C4-2B (cell line): ENCODE measurements around the gene ATP6V0A4.

Source experiments
- H3K27ac ChIP-seq: fragments of 450-650 bp; 2 replicates; pipeline ENCODE4 v1.5.1; 2017
- ZFX ChIP-seq: fragments of 450-650 bp; IDR thresholded peaks from 2 replicates; pipeline ENCODE4 v1.6.1; 2017
- TF ChIP-seq, protein P1 (sequence below): fragments of 450-650 bp; conservative IDR thresholded peaks from 2 replicates; pipeline ENCODE4 v1.5.1; 2017; ENCODE audit warnings: mild to moderate bottlenecking

Gene ATP6V0A4

DNA sequence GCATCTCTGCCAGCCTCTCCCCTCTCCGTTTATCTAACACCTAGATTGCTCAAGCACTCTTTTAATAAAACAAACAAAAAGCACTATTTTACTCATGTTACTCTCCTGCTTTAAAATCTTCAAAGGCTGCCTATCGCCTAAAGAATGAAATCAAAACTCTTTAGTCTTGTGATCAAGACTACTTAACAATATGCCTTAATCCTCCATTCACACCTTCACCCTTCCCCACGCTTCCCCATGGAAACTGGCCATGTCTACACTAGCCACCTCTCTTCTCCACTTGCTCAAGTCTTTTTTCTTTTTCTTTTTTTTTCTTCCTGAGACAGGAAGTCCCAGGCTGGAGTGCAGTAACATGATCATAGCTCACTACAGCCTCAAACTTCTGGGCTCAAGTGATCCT is 48.0 kb downstream of the ATP6V0A4 start:
- no peak overlapping the region for H3K27ac ChIP-seq
- TF ChIP-seq, protein P1, sequence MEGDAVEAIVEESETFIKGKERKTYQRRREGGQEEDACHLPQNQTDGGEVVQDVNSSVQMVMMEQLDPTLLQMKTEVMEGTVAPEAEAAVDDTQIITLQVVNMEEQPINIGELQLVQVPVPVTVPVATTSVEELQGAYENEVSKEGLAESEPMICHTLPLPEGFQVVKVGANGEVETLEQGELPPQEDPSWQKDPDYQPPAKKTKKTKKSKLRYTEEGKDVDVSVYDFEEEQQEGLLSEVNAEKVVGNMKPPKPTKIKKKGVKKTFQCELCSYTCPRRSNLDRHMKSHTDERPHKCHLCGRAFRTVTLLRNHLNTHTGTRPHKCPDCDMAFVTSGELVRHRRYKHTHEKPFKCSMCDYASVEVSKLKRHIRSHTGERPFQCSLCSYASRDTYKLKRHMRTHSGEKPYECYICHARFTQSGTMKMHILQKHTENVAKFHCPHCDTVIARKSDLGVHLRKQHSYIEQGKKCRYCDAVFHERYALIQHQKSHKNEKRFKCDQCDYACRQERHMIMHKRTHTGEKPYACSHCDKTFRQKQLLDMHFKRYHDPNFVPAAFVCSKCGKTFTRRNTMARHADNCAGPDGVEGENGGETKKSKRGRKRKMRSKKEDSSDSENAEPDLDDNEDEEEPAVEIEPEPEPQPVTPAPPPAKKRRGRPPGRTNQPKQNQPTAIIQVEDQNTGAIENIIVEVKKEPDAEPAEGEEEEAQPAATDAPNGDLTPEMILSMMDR: no peak
- TF ChIP-seq ZFX: no peak

DNA sequence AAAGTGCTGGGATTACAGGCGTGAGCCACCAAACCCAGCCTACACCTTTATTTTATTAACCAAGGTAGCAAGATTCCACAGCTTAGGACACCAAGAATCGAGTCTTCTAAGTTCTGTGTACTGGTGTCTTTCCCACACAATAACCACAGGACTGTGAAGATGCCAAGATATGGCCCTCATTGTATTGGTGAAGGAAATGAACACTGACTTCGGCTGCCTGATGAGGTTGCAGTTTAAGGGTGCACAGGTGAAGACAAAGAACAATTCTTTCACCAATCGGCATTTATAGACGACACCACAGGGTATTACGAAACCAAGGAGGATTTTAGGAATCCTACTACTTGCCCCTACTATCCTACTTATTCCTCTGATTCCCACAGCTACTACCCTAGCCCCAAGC is 49.3 kb downstream of the ATP6V0A4 start:
- H3K27ac ChIP-seq: no peak overlapping the region
- TF ChIP-seq, protein P1: no peak
- no peak for TF ChIP-seq ZFX

DNA sequence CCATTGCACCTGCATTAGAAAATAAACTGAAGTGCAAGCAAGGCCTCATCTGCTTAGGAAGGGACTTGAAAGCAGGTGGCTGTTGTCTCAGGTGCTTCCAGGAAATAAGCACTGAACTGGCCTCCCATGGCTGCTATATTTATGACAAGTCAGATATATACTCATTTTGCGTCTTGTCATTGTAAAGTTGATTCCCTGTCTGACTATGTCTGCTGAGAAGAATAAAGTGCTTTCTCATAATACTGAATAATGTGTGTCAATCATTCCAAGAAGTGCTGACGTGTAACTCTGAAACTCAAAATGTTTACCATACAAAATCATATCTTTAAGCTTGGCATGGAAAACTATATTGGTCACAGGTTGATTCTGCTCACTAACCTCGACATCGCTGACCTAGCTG is 51.9 kb downstream of the ATP6V0A4 start:
- no peak overlapping the region for H3K27ac ChIP-seq

DNA sequence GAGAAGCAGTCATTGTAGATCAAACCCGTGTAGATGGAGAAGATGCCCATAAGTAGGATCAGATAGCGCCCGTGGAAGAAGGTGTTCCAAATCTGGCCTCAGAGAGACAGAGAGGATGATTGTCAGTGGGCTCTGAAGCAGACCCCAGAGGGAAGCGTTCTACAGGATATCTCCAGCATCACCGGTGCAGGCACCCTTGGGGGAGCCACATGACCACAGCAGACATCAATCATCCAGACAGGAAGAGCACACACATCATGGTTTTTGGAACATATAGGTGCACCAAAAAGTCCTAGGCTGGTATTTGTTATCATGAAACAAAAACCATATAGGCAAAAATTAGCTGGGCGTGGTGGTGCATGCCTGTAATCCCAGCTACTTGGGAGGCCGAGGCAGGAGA is 52.8 kb downstream of the ATP6V0A4 start:
- TF ChIP-seq, protein P1: no peak
- no peak for TF ChIP-seq ZFX
- no peak overlapping the region for H3K27ac ChIP-seq

More for the DNA sequence above, 51.9 kb downstream of the ATP6V0A4 start:
- TF ChIP-seq, protein P1: no peak
- no peak for TF ChIP-seq ZFX

DNA sequence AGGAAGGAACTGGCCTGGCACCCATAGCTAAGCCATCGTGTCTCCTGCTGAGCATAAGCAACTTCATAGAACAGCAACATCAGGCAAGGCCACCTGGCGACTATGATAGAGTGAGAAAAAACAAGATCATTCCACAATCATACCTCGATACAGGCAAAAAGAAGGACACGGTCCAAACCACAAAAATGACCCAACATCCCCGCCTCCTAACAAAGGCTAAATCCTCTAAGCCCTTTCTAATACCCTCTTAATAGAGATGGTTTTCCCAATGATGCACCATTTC is 56.6 kb downstream of the ATP6V0A4 start:
- TF ChIP-seq, protein P1: no peak
- 0 out of 2 replicates have a peak, but pooled peaks have one; percentile 9 for TF ChIP-seq ZFX
- H3K27ac ChIP-seq: no peak overlapping the region

DNA sequence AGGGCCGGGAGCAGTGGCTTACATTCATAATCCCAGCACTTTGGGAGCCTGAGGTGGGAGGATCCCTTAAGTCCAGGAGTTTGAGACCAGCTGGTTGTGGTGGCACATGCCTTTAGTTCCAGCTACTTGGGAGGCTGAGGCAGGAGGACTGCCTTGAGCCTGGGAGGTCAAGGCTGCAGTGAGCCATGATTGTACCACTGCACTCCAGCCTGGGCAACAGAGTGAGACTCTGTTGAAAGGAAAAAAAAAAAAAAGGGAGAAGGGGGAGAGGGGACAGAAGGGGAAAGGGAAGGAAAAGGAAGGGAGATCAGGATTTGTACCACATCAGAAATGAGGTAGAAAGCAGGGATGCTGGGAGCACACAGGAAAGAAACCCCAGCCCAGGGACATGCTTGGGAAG is 58.1 kb downstream of the ATP6V0A4 start:
- TF ChIP-seq, protein P1: no peak
- no peak for TF ChIP-seq ZFX
- H3K27ac ChIP-seq: no peak overlapping the region

DNA sequence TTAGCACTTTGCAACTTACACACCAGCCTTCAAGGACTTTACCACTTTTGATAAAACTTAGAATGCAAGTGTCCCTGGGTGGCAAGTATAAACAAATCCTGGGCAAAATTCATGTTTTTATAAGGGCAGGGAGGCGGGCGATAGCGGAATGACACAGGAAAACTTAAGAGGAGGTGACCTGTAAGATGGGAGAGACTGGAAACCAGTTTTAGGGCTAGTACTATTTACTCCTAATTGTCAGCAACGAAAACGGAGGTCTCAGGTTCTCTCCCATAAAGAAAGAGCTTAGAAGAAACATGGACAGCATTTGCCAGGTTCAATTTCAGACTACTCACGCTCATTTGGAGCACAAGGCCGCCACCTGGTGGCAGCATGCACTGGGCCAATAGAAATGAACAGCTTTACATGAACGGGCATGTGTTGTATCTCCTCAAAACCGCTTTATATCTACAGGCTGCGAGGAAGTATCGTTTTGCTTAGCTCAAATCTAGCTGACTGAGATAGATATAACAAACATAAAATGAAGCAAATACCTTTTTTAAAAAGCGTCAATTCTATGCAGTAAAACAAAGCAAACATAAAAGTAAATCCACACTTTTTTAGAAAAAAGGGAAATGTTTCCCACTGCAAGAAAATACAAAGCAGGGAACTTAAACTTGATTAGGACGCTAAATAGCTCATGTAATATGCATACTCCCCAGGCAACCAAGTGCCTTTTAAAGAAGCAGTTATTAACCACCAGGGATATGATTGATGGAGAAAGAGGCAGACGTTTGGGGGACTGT is 59.3 kb downstream of the ATP6V0A4 start:
- H3K27ac ChIP-seq: no peak overlapping the region
- TF ChIP-seq, protein P1: peak; percentile 99
- no peak for TF ChIP-seq ZFX
